Right atrium auricular region (tissue), 2 donors: ENCODE data around the gene RHBDF1. TPM values are rescaled to one million over a fixed set of nuclear protein-coding genes. Genes with fewer than 3 reads are reported as not detected.
A peak's percentile ranks its signal among the peaks of the same experiment; 100 is the strongest.

ENCODE experiments used
- DNase-seq: peaks from one replicate; pipeline ENCODE4 v3.0.0-alpha.2; 2019; ENCODE audit warnings: low spot score
- H3K27ac ChIP-seq, 2 donors: fragments of 200-600 bp; sonication (generic); 1 replicate in 1 of 2; 2 replicates in 1 of 2; pipeline ENCODE4 v1.5.1; 2016 to 2019
- H3K27me3 ChIP-seq, 2 donors: fragments of 200-600 bp; sonication (generic); one replicate each; pipeline versions ENCODE4 v1.5.1 to v1.6.0; 2017 to 2019
- H3K36me3 ChIP-seq: fragments of 200-600 bp; sonication (generic); one replicate; pipeline ENCODE4 v1.5.1; 2016
- H3K4me1 ChIP-seq, 2 donors: fragments of 200-600 bp; sonication (generic); one replicate each; pipeline versions ENCODE4 v1.5.1 to v1.6.0; 2017 to 2019
- H3K4me3 ChIP-seq, 2 donors: fragments of 200-600 bp; sonication (generic); 1 replicate in 1 of 2; 2 replicates in 1 of 2; pipeline ENCODE4 v1.5.1; 2017 to 2019; ENCODE audit warnings: mild to moderate bottlenecking in 1 of 2, moderate library complexity in 1 of 2
- H3K9me3 ChIP-seq, 2 donors: fragments of 200-600 bp; sonication (generic); one replicate each; pipeline ENCODE4 v1.5.1; 2019
- CTCF ChIP-seq, 2 donors: fragments of 200-600 bp; sonication (generic); IDR thresholded peaks; one replicate each; pipeline ENCODE4 v1.5.1; 2019; ENCODE audit warnings: antibody characterized with exemption in 2 of 2
- total RNA-seq, 2 donors: library from RNA; depleted of rRNA; stranded (reverse); fragments of >200 nt; gene quantifications; one replicate each; pipeline ENCODE4 v1.1.0, GENCODE V29; 2016

RHBDF1 gene
- total RNA-seq, 2 donors from 2014 or later, result 12.0 to 25.4 TPM

GRCh38 chr16:97822-98221 is 25.4 kb upstream of the RHBDF1 start:
- Histone ChIP-seq H3K9me3 (no peaks in the 10 kb centered on the region), H3K27me3 (no peaks in the 10 kb centered on the region), H3K27ac (no peak overlapping the region), H3K4me1 (peaks cover 0 to 31% of the 10 kb centered on the region in 2 donors), H3K36me3 (peaks cover 11% of the 10 kb centered on the region), H3K4me3 (no peak overlapping the region)
- TF ChIP-seq CTCF (IDR thresholded peaks at IDR 0.05), result no peak
- no peak for DNase-seq

GRCh38 chr16:96935-97381 is 24.5 kb upstream of the RHBDF1 start:
- TF ChIP-seq CTCF (IDR thresholded peaks at IDR 0.05), result peak; percentile 96 to 99

GRCh38 chr16:94918-95265 is 22.5 kb upstream of the RHBDF1 start:
- Histone ChIP-seq H3K4me3 (no peak overlapping the region), H3K27me3 (no peaks in the 10 kb centered on the region), H3K9me3 (no peaks in the 10 kb centered on the region), H3K27ac (no peak overlapping the region), H3K4me1 (peaks cover 0 to 26% of the 10 kb centered on the region in 2 donors), H3K36me3 (peaks cover 25% of the 10 kb centered on the region)
- no peak for TF ChIP-seq CTCF (IDR thresholded peaks at IDR 0.05)
- DNase-seq, result no peak

More at GRCh38 chr16:96935-97381, 24.5 kb upstream of the RHBDF1 start:
- peaks cover 17% of the 10 kb centered on the region for H3K36me3 ChIP-seq
- no peaks in the 10 kb centered on the region for H3K9me3 ChIP-seq
- no peak overlapping the region for H3K27ac ChIP-seq
- H3K4me1 ChIP-seq, result peaks cover 0 to 27% of the 10 kb centered on the region in 2 donors
- no peak overlapping the region for H3K4me3 ChIP-seq
- DNase-seq, result peak; percentile 92
- no peaks in the 10 kb centered on the region for H3K27me3 ChIP-seq

- Histone ChIP-seq H3K27ac (no peak overlapping the region), H3K27me3 (no peaks in the 10 kb centered on the region), H3K9me3 (no peaks in the 10 kb centered on the region), H3K4me3 (no peak overlapping the region), H3K36me3 (peaks cover 37% of the 10 kb centered on the region), H3K4me1 (peaks cover 0 to 26% of the 10 kb centered on the region in 2 donors)
- no peak for TF ChIP-seq CTCF (IDR thresholded peaks at IDR 0.05)
- no peak for DNase-seq
Measured at GRCh38 chr16:92431-93339, 20.3 kb upstream of the RHBDF1 start.

GRCh38 chr16:91484-91883 is 19.1 kb upstream of the RHBDF1 start:
- no peak for TF ChIP-seq CTCF (IDR thresholded peaks at IDR 0.05)
- Histone ChIP-seq H3K36me3 (peaks cover 44% of the 10 kb centered on the region), H3K27me3 (no peaks in the 10 kb centered on the region), H3K9me3 (no peaks in the 10 kb centered on the region), H3K4me1 (peaks cover 0 to 15% of the 10 kb centered on the region in 2 donors), H3K27ac (peak overlapping the region in 1 of 2 donors; percentile 39), H3K4me3 (no peak overlapping the region)
- DNase-seq, result no peak
